ENCODE data around the gene FAM107B.

DNA sequence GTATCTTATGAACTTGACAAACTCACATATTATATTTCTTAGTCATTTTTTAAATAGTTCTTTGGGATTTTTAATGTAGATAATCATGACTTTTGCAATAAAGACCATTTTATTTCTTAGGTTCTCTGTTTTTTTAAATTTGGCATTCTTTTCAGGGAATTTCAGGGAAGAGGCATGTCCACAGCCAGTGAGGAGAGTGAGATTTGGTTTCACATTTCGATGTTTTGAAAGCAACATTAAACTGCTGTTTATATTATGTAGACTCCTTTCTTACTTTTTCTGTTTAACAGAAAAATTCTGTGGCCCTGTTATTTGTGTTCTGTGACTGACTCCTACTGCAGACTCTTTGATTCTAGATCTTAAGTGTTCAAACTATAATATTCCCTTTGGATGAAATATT, 153.7 kb downstream of the FAM107B start:
- TF ChIP-seq, protein P1, sequence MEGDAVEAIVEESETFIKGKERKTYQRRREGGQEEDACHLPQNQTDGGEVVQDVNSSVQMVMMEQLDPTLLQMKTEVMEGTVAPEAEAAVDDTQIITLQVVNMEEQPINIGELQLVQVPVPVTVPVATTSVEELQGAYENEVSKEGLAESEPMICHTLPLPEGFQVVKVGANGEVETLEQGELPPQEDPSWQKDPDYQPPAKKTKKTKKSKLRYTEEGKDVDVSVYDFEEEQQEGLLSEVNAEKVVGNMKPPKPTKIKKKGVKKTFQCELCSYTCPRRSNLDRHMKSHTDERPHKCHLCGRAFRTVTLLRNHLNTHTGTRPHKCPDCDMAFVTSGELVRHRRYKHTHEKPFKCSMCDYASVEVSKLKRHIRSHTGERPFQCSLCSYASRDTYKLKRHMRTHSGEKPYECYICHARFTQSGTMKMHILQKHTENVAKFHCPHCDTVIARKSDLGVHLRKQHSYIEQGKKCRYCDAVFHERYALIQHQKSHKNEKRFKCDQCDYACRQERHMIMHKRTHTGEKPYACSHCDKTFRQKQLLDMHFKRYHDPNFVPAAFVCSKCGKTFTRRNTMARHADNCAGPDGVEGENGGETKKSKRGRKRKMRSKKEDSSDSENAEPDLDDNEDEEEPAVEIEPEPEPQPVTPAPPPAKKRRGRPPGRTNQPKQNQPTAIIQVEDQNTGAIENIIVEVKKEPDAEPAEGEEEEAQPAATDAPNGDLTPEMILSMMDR (IDR thresholded peaks at IDR 0.05), result no peak
- no peak for TF ChIP-seq POLR2A (IDR thresholded peaks at IDR 0.05)

Data from adrenal gland (tissue), 5 donors.